Activated effector memory CD4-positive, alpha-beta T cell treated with anti-CD3 and anti-CD28 coated beads, Interleukin-2, amount 50 U/mL, for 16 hours (primary cell): ENCODE data around the gene VSTM4.
A peak's percentile ranks its signal among the peaks of the same experiment; 100 is the strongest.

ENCODE experiments used
- DNase-seq: peaks from one replicate; pipeline ENCODE4 v3.0.0-alpha.2; 2020

The VSTM4 gene

DNA sequence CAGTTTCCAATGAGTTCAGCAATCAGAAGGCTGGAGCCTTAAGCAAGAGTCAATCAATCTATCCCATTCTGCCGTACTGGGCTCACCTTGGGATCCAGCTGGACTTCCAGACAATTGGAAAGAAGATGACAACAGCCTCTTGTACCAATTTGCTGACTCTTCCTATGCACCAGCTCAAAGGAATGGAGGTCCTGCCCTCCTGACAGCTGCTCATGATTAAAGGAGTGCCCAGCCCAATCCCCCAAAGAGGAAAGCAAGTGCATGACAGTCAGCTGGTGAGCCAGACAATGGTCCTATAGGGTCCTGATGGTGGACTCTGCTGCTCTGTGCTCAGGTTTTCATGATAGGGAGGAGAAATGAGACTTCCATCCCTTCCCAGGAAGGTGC lies 25.1 kb downstream of the VSTM4 start:
- peak; percentile 34 for DNase-seq

DNA sequence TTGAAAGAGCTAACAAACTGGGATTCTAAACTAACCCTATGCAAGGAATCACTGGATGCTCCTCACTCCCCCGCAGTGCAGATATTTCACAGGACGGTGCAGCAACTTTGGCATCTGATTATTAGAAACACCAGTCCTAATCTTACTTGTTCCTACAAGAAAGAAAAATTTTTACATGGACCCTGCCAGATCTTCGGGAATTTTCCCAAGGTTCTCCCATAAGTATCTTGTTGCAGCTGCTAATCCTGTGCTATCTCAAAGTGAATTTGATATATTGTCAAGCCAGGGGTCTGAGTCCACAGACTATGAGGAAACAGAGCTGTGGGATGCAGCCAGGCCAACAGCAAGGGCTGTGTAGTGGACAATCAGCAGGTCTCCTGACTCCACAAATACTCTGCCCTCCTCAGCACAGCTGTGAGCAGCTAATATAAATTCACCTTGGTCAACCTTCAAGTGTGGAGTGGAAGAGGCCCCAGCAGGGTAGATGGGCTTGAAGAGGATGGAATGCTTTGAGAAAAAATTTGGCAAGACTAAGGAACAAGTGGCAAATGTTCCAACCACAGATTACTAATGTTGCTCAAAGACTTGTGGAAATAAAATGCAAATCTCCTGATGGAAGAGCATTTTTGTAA lies 25.6 kb downstream of the VSTM4 start:
- no peak for DNase-seq

DNA sequence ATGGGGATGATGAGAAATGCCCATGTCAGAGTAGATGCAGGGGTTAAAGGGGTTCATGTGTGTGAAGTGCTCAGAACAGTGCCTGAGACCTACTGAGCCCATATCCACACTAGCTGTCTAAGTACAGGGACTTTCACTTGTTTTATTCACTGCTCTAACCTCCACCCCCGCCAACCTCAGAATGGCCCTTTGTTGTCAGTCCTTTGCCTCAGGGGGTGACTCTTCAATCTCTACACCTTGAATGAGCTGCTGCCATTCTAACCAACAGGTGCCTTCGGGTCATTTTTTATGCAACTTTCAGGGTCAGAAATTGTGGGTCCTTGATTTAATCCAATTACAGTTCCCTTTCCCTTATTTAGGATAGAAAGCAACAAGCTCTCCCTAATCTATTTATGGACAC lies 26.2 kb downstream of the VSTM4 start:
- DNase-seq: peak; percentile 43

DNA sequence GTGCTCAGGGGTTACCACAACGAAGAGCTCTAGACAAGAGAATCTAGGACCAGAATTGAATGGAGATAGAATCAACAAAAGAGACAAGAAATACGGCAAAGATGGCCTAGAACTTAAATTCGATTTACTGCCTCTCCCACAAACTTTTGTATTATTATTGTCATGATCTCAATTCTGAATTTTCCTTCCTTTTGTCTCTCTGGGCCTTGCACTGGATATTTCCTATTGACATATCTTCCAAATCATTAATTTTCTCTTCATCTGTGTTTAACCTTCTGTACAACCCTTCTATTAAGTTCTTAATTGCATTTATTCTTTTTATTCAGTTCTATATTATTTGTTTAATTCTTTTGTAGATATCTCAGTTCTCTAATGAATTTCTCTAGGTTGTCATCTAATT lies 28.4 kb downstream of the VSTM4 start:
- no peak for DNase-seq

DNA sequence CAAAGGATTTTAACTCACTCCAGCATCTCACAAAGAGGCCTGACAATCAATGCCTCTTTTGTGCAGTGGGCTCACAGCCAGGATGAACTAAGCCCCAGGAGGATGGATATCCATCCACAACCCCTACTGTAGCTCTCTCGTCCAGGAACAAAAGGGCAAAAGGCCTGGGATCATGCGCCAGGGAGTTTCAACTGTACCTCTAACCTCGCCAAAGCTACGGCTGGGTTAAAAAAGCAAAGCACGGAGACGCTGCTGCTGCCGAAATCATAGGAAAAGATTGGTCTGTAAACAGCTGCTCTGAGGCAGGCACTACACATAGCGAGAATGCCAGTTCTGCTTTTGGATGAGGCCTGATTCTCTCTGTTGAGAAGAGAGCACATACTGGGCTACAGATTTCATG lies 32.1 kb downstream of the VSTM4 start:
- no peak for DNase-seq

DNA sequence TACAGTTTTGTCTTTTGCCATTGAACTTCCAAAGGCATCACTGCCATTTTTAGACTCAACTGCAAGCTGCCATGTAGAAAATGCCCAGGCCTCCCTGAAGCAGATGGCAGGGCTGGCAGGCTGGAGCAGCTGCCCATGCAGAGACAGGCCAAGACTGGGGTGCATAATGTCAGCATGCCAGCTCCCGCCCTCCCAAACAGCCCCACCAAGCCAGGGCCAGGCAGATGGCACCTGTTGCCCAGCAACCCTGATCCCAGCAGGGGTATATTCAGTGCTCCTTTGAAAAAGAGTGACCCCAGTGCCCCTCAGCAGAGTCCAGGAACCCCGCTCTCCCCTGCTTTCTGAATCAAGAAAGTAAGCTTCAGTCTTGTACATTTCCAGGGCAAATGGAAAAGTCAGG lies 32.6 kb downstream of the VSTM4 start:
- DNase-seq: no peak

DNA sequence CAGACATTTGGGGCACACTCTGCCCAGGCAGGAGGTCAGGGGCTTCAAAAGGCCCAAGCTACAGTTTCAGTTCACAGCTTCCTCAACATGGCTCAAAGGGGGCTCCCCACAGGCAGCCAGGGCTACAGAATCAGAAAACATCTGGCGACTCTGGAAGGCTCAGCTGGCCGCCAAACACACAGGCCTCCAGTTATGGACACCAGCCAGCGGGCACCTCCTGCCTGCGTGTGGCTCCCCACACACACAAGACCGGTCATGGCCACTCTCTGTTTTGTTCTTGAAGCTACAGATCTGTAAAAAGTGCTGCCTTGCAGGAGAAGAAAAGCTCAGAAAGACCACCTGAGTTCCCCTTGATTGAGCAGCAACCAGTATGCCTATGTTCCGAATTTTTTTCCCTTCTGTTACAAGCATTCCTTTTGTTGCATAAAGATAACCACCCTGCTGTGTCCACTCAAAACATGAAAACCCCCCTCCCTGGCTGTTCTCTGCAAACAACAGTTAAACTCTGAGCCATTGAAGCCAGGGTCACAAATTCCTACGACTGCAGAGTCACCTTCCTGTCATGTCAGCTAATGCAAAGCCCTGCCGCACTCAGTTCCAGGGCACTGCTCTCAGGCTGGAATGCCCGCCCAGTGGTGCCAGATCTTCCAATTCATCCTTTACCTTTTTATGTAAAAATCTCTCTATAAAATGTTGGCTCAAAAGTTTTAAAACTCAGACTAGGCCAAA lies 33.6 kb downstream of the VSTM4 start:
- DNase-seq: peak; percentile 42

DNA sequence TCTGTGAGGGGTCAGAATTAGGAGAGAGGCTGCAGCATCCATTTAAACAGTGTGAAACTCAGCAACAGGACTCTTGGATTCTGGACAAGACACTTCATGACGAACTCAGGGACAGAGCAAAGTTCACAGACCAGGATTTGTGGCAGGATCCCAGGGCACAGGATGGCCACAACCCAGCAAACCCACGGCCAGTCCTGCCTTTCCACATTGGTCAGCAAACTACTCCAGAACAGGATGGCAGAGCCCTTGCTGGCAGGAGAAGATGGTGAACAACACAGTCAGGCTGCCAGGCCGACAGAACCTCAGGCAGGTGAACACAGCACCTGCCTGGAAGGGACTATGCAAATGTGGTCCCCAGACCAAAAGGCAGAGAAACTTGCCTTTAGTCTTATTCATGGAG lies 34.4 kb downstream of the VSTM4 start:
- peak; percentile 44 for DNase-seq

DNA sequence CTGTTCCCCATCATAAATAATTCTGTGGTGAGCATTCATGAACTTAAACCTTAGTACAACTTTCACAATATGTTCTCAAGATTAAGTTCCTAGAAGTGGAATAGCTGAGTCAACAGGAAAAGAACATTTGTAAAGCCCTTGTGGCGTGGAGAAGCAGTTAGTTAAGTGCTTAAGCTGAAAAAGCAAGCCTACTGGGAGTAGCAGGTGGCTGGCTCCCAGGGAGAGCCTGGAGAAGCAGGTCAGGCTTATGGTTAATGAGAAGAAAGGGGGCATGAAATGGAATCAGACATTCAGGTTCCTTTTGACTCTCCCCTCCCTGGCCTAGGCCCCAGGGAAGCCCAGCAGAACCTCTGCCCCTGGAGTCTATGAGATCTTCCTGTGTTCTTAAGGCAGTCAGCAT lies 35.3 kb downstream of the VSTM4 start:
- DNase-seq: peak; percentile 43

DNA sequence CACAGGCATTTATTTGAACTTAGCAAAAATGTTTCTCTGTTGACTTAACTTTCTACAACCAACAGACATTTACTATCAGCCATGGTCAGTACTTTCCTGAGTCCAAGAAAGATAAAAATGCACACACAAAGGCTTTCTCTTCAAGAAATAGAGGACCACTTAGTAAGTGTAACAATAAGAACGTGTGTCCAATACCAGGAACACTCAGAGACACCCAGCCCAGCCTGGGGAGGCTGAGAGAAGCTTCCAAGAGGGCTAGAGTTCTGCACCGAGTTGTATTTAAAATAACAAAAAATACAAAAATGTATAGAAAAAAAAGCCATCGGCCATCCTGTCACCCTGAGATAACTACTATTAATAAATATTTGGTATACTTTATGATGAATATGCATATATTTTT lies 35.8 kb downstream of the VSTM4 start:
- no peak for DNase-seq

DNA sequence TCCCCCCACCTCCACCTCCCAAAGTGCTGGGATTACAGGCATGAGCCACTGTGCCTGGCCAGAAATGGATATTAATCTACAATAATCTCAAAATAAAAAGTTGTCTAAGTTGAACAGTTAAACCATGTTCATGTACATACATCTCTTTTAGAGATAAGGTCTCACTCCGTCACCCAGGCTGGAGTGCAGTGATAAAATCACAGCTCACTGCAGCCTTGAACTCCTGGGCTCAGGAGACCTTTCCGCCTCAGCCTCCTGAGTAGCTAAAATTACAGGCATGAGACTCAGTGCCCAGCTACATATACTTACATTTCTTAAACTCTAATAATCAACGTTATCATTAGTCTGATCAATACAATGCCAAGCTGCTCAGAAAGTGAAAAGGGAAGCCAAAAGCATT lies 36.2 kb downstream of the VSTM4 start:
- no peak for DNase-seq

DNA sequence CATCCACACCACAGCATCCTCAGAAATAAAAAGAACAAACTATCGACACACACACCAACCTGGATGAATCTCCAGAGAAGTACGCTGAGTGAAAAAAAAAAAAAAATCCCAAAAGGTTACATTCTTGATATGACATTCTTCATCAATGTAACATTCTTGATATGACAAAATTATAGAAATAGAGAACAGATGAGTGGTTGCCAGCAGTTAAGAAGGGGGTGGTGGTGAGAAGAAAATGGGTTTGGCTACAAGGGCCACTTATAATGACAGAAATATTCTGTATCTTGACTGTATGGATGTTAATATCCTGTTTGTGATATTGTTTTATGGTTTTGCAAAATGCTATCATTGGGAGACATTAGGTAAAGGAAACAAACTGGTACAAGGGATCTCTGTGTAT lies 36.9 kb downstream of the VSTM4 start:
- no peak for DNase-seq

DNA sequence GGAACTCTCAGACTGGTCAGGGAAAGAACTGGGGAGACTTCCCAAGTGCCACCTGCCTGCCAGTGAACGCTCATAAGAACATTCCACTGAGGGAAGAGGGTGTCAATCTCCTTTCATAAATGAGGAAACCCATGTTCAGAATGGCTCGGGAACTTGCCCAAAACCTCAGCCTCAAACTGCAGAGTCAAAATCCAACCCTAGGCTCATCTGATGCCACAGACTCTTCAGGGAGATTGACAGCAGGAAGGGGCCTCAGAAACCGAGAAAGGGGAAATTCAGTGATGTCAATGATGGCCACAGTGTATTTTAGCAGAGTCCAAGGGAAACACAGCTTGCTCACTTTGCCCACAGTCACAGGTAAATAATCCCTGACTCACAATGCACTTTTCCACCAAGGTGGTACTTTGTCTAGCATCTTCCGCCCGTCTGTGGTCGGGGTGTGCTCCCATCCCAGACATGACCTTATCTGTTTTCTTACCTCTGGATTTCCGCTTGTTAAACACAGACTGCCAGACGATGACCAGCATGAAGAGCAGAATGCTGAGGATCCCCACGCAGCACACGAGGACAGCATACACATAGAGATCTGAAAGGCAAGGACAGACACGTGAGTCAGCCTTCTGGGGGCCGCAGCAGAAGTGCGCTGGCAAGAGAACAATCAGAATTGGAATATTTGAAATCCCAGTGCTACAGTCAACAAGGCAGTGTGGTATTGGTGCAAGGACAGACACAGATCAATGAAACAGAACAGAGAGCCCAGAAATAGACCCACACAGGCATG lies 38.4 kb downstream of the VSTM4 start:
- DNase-seq: peak; percentile 45

DNA sequence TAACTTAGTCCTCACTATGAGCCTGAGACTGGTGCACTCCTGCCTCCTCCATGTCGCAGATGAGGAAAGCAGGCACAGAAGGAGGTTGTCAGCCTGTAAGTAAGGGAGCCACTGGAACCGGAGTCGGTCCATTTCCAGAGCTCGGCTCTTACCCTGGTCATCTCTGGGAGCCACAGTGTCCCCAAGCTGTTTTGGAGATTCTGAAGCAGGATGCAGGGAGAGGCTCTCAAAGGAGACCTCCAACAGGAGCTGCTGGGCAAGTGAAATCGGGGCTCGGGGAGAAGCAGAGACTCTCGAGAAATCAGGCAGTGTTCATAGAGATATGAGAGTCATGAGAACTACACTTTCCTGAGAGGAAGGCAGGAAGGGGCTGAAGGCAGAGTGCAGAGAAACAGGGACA lies 39.0 kb downstream of the VSTM4 start:
- no peak for DNase-seq

DNA sequence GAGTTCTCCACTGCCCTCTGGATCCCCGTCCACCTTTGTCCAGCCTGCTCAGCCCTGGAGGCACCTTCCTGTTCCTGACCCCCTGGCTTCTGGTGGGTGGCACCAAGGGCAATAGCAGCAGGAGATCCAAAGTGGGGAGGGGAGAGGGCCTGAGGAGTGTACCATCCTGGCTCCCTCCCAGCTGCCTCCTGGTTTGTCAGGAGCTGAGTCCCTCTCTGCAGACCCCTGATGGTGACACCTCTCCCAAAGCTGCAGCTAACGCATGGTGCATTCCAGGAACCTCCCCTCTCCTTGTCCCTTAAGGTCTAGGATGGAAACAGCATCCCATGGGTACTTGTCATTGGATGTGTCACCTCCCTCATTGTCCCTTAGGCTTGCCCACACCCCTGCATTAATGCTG lies 39.6 kb downstream of the VSTM4 start:
- no peak for DNase-seq

DNA sequence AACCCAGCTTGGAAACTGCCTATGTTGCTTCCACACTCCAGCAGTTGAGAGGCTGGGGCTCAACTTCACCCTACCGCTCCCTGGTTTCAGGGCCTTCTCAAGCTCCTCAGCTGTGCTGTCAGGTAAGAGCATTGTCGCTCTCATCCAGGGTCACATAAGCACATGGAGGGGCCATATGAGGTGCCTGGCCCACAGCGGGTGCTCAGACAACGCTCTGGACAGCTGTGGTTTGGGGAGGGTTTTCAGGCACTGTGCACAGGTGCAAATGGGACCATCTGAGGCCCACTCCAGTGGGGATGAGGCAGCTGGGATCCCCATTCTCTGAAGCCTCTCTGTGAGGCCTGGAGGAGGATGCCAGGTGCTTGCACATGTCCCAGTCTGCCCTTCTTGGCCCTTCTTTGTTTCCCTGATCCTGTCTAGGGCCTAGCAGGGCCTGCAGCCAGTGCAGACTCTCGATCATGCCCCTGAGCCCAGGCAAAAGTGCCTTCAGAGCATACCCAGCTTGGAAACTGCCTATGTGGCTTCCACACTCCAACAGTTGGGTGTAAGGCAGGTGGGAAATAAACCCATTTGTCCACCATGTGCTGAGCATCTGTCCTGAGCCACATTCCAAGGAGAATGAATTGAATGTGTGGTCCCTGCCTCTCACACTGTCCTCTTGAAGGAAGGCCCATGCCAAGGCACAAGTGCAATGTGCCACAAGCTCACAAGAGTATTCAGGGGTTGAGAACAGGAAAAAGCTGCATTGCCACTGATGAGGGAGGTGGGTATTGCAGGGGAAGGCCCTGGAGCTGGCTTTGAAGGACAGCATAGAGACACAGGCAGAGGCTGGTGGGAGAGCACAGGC lies 40.3 kb downstream of the VSTM4 start:
- peak; percentile 31 for DNase-seq

DNA sequence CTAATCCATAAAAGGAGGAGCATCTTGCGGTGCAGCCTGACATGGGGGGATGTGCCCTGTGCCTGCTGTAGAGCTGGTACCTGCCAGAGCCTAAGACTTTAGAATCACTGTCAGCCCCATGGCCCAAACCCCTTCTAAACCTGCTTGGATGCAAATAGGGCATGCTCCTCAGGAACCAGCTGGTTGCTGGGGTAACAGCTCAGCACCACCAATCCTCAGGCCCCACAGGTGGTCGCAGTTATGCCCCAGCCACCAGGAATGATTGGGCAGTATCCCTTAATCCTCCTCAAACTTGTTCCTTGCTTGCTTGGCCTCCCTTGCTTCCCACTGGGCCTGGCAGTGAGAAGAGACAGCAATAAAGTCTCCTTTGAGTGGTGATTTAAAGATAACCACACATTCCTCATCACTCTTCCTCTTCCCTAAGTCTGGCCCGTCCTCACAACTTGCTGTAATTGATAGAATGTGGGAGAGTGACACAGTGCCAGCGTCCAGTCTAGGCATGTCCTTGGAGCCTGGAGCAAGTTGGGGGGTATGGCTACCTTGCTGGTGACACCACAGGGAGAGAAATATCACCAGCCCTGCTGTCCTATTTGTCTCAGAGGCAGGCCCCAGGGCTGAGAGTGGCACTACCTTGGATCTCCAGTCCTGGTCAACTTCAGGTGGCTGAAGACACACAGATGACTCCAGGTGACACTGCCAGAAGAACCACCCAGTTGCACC lies 43.0 kb downstream of the VSTM4 start:
- DNase-seq: no peak

DNA sequence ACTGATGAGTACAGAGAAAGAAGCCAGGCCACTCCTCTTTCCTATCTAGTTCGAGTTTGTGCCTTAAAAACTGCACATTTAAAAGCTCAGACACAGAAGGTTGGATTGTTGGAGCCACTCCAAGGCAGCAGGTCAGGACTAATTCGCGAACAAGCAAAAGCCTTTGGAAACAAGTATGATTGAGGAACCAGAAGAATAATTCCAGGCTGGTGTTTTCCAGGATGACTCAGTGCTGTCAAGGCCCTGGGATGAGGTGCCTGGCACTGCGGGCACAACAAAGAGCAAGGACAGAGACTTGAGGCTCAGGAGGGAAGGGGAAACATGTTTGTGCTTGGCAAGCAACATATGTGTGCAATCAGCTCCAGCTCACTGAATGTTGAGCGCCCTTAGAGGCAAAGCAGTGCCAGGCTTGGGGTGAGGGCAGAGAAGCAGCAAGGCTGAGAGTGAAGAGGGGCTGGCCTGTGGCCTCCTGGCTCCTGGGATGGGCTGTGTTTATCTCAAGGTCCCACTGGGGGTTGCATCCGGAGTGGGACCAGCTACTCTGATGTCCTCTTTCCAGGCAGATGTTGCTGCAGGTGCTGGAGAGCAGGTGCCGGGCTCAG lies 44.1 kb downstream of the VSTM4 start:
- DNase-seq: no peak

DNA sequence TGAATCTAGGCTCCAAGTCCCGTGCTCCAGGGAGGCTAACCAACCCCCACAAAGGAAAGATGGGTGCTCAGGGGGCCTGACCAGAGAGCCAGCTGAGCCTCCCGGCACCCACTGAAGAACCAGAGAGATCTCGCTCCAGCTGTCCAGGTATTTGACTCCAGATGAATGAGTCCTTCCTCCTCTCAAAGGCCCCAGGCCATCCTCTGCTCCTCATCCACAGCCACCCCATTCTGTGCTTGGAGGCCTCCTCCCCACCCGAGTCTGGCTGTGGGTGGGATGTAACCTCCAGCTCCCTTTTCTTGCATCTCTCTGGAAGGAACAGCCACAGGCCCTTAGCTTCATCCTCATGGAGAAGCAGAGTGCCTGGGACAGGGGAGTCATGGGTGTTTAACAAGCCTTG lies 44.6 kb downstream of the VSTM4 start:
- no peak for DNase-seq

DNA sequence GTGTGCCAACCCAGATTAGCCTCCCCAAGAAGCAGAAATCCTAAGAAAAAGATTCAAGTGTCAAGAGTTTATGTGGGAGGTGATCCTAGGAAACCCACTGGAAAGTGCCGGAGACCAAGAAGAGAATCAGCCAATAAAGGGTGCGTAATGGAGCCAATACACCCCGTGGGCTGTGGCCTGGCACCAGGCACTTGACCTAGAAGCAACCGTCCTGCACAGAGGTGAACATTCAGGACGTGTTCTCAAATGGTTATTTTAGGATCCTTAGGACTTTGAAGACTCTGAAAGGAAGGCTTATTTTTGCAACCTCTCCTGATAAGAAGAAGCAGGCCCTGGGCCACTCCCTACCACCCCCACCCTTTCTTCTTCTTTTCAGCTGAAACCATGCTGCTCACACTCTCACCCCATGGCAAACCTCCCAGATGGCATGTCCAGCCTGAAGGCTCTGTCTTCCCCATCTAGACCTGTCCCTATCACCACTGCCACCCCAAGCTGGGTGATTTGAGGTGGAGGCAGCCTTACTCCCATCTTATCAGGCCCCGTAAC lies 46.6 kb downstream of the VSTM4 start:
- no peak for DNase-seq

DNA sequence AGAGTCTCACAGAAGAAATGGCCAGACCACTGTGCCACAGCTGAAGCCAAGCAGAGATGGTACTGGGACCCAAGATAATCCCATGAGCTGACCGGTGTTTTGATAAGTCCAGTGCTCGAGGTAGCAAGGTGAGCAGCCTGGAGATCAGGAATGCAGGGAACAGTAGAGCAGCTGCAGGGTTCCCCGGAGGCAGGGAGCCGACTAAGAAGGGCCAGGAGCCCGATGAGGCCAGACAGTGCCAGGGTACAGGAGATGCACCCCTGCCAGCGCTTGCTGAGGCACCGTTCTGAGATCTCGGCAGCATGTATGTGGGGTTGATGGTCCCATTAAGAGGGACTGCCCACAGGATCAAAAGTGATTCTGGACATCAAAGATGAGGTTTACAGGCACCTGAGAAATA lies 47.1 kb downstream of the VSTM4 start:
- DNase-seq: no peak
